GM12878 (cell line): ENCODE results near the gene IRF2BPL.

Experiments
- BRCA1 ChIP-seq: IDR thresholded peaks from 2 replicates; pipeline ENCODE4 v1.6.1; 2011; ENCODE audit warnings: low read depth, low read length, improper control_type of control experiment
- CHD2 ChIP-seq: IDR thresholded peaks from 2 replicates; pipeline ENCODE4 v1.6.1; 2011; ENCODE audit warnings: low read depth, low read length, improper control_type of control experiment, borderline replicate concordance
- CTCF ChIP-seq, 3 experiments: IDR thresholded peaks in 2 of 3; conservative IDR thresholded peaks in 1 of 3; 2 replicates each; pipeline ENCODE4 v1.5.1; 2011; ENCODE audit warnings: low read depth in 3 of 3, low read length in 3 of 3, mild to moderate bottlenecking in 3 of 3, control low read depth in 2 of 3, moderate library complexity in 2 of 3, inconsistent platforms in 1 of 3, mixed read lengths in 1 of 3; ENCODE audit not compliant: control insufficient read depth in 2 of 3, insufficient read depth in 1 of 3; ENCODE audit errors: extremely low read depth in 1 of 3
- ELK1 ChIP-seq: IDR thresholded peaks from 2 replicates; pipeline ENCODE4 v1.6.1; 2012; ENCODE audit warnings: low read depth, low read length, improper control_type of control experiment
- NFYA ChIP-seq: IDR thresholded peaks from 2 replicates; pipeline ENCODE4 v1.6.1; 2011; ENCODE audit warnings: low read depth, mild to moderate bottlenecking, low read length, improper control_type of control experiment, borderline replicate concordance
- POLR2A ChIP-seq: IDR thresholded peaks from 2 replicates; pipeline ENCODE4 v1.6.1; 2011; ENCODE audit warnings: low read depth, mild to moderate bottlenecking, low read length
- RBBP5 ChIP-seq: fragments of 200-600 bp; sonication (generic); conservative IDR thresholded peaks from 2 replicates; pipeline ENCODE4 v1.6.1; 2016
- SREBF2 ChIP-seq: IDR thresholded peaks from 2 replicates; pipeline ENCODE4 v1.6.1; 2012; ENCODE audit warnings: mild to moderate bottlenecking, low read length
- SUZ12 ChIP-seq: fragments of 200-600 bp; sonication (generic); IDR thresholded peaks from one replicate; pipeline ENCODE4 v1.6.1; 2018; ENCODE audit warnings: antibody characterized with exemption, mild to moderate bottlenecking; ENCODE audit not compliant: unreplicated experiment
- TARDBP ChIP-seq: IDR thresholded peaks from 2 replicates; pipeline ENCODE4 v1.6.1; 2016; ENCODE audit warnings: borderline replicate concordance

- TF ChIP-seq RBBP5 (no peak), BRCA1 (no peak), POLR2A (no peak), SREBF2 (no peak), SUZ12 (no peak), ELK1 (no peak), CTCF (IDR thresholded peaks at IDR 0.05 in 2 of 3, conservative IDR thresholded peaks at IDR 0.05 in 1 of 3; ENCODE audit: control insufficient read depth in 2 of 3, extremely low read depth in 1 of 3, insufficient read depth in 1 of 3, low read depth in 3 of 3, low read length in 3 of 3) (no peak), TARDBP (no peak), NFYA (no peak), CHD2 (no peak)
Measured at GRCh38 chr14:76986231-76986565, 42.3 kb downstream of the IRF2BPL start.
